NCI-H774 (cell line): ENCODE data around the gene GLG1.
"Not testable (repeated sequence)": the region's sequence is repeated elsewhere in the genome, so short reads cannot be mapped to it uniquely, and the experiment has no call there.

ENCODE experiments used
- DNase-seq: peaks from one replicate; lab custom pipeline; 2025; lab: John Stamatoyannopoulos, UW

The GLG1 gene

DNA sequence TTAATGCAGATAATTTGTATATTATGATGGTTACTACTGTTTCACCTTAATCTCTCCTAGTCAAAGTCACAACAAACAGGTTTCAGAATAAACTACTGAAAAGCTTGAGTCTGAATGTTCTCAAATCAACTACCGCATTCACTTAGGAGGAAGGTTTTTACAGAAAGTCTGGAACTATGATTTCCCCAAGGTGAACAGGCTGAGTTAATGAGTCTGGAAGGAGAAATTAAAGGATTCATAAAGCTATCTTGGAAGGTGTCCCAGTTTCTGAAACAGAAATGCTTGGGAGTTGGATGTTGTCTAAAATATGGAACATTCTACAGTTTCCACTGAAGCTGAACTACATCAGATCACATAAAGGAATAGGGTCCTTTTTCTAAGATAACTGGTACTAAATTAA, 69.2 kb downstream of the GLG1 start:
- DNase-seq: not testable (repeated sequence)

DNA sequence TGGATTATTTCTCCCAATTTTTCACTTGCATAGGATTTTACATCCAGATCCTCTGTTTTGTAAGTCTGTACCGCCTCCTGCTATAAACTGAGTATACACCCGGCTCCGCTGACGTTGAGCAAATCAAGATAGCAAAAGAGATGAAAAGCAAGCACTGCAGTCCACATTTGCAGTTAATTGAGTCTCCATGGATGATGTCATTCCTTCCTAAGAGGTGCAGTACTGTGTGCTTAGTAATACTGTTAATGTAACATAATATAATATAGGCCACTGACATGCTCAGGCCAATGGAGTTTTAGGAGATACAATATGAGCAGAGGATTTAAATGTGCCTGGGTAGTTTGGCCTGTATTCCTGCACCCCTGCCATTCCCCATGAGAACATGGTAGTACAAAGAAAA, 72.3 kb downstream of the GLG1 start:
- DNase-seq: not testable (repeated sequence)

DNA sequence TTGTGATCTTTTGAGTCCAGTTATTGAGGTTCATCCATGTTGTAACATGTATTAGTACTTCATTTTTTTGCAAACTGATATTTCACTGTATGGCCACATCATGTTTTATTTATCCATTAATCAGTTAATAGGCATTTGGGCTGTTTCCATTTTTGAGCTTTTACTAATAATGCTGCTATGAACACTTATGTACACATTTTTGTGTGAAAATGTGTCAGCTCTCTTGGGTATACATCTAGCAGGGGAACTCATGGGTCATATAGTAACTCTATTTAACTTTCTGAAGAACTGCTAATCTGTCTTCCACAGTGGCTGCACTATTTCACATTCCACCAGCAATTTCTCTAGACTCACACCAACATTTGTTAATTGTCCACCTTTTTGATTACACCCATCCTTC, 82.0 kb downstream of the GLG1 start:
- DNase-seq: no peak

DNA sequence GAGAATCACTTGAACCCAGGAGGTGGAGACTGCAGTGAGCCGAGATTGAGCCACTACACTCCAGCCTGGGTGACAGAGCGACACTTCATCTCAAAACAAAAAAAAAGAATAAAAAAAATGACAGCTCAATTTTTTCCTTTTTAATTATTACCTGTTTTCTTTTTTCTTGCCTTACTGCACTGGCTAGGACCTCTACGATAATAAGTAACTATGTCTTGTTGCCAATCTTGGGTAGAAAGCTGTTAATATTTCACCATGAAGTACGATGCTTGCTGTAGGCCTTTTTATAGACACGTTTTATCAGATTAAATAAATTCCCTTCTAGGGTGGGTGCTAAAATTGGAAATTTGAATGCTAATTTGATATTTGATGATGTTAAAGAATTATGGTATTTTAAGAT, 82.8 kb downstream of the GLG1 start:
- no peak for DNase-seq

DNA sequence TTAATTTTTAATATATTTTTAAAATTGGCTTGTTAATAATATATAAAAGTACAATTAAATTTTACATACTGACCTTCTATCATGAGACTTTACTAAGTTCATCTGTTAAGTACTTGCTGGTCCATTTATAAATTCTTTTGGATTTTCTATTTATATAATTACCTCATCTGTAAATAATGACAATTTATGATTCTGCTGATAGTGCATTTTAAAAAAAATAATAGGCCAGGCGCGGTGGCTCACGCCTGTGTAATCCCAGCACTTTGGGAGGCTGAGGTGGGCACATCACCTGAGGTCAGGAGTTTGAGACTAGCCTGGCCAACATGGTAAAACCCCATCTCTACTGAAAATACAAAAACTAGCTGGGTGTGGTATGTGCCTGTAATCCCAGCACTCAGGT, 83.2 kb downstream of the GLG1 start:
- DNase-seq: not testable (repeated sequence)

DNA sequence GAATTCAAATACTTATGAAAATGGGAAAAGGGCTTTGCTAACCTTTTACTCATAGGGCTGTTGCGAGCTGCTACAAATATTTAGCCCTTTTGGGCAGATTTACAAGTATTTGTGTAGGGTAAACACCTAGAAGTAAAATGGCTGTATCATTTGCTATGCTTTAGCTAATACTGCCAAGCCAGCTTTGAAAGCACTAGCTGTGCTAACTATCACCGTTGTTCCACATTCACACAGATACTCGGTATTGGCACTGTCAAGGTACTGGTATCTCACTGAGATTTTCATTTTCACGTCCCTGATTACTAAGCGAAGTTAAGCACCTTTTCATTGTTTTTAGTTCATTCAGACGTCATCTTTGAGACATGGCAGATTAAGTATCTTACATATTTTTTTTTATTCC, 84.8 kb downstream of the GLG1 start:
- DNase-seq: no peak

DNA sequence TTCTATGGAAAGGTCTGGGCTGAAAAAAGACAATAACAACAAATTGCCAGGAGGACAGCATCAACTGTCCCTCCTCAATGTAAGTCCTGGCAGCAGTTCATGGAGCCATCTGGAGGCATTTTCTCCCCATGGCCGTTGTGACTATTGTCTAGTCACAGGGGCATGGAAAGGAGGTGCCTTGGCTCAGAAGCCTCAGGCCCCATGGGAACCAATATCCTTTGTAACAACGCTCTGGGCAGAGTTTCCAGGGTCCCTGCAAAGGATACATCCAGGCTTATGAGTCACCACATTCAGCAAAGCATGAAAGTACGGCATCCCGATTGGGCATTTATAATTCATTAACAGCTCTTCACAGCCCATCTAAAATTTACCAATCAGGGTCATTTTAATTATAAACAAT, 85.2 kb downstream of the GLG1 start:
- no peak for DNase-seq

DNA sequence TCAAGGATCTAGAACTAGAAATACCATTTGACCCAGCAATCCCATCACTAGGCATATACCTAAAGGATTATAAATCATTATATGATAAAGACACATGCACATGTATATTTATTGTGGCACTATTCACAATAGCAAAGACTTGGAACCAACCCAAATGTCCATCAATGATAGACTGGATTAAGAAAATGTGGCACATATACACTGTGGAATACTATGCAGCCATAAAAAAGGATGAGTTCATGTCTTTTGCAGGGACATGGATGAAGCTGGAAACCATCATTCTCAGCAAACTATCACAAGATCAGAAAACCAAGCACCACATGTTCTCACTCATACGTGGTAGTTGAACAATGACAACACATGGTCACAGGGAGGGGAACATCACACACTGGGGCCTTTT, 88.0 kb downstream of the GLG1 start:
- not testable (repeated sequence) for DNase-seq

DNA sequence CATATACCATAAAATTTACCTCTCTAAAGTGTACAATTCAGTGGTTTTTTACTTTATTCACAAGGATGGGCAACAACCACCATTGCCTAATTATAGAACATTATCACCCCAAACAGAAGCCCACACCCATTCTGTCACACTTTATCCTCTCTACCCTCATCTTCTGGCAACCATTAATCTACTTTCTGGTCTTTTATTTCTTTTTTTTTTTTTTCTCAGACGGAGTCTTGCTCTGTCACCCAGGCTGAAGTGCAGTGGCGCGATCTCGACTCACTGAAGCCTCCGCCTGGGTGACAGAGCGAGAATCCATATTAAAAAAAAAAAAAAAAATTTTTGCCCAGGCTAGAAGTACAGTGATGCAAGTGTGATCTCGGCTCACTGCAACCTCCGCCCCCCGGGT, 95.0 kb downstream of the GLG1 start:
- DNase-seq: no peak

DNA sequence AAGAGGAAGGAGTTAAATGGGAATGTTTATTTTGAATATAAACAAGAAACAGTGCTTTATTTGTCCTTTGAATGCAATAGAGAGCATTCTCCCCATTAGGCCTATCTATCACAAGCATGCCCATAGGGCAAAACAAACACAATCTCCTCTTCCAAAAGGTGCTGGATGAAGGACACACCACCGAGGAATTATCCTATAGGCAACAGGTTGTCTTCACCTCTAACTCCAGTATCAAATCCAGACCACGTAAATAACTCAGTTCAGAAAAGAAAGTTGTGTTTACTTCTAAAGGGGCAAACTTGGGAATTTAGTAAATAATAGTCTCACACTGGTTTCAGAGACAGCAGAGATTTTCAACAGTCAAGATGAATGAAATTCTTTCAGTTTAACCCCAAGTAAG, 101.9 kb downstream of the GLG1 start:
- no peak for DNase-seq

DNA sequence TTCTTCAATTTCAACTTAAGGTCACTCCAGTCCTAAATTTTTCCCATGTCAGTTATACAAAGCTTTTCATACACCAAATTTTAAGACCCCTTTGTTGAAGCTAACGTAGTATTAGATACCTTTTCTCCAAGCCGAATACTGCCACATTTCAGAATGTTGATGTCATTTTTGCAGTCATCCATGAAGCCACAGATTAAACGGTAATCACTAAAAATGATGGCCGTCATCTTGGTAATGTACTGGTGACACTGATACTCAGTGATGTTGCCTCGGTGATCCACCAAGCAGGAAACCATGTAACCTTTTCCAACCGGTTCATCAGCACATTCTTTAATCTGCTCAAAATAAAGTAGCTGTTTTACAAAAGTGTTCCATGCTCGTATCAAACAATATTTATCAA, 103.5 kb downstream of the GLG1 start:
- no peak for DNase-seq

DNA sequence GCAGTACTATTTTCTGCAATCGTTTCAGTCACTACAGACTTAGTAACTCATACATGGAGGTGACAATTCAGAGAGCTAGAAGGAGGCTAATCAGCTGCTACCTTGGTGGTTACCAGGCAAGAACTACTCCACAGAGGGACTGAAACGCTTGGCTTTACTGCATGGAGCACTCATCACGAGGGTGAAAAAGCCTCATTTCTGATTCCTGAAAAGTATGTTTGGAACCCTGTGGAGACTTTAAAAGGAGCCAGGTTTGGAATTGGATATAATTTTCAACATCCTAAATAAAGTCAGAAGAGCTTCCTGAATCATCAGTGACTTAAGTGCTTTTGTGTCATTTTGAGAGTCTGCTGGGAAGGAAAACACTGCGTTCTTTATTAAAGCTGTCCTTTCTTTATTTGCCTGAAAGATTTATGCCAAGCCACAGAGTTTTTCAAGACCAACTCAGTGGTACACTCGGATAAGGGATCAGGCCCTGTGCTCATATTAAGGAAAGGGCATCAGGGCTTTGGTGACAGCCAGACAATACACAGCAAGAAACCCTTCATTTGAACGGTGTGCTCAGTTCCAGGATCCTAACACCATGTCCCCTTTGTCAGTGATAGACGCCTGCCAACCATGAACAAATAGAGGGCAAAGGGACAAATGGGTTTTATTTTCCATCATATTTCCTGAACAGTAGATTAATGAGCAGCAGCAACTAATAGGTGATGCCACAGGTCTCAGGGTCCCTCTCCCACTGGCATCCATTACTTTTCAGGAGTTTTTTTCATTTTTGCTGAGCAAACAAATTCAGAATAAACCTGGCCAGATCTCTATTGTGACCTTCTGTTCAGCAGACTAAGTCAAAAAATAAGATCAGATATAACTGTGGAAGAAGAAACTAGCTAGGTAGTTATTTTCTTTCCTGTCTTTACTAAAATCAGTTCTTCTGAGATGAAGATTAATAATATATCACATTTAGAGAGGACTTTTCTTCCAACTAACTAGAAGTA, 105.1 kb downstream of the GLG1 start:
- no peak for DNase-seq

DNA sequence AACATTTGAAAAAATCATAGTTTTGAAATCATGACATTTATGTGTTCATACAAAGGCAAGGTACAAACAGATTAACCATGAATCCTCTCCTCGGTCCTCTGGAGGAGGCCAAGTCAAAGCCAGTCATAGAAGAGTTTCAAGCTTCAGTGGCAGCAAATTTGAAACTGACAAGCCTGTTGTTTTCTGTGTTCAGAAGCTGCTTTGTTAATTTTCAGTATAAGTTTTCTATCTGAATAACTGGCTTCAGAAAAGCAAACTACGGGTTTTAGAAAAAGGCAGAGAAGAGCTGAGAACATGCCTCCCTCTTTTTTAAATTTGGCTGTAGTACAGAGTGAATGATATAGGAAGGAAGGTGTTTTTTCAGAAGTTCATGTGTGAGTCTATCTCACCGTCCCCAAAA, 106.0 kb downstream of the GLG1 start:
- no peak for DNase-seq

DNA sequence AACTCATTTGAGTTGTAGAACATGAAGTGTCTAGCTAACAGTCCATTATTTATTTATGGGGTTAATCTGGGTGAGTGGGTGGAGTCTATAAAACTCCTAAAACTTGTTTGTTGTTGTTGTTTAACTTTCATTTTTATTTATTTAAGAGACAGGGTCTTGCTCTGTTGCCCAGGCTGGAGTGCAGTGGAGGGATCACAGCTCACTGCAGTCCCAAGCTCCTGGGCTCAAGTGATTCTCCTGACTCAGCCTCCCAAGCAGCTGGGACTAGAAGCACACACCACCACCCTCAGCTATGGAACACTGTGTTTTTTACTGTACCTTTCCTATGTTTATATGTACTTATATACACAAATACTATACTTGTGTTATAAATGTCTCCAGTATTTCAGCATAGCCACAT, 107.8 kb downstream of the GLG1 start:
- DNase-seq: no peak

DNA sequence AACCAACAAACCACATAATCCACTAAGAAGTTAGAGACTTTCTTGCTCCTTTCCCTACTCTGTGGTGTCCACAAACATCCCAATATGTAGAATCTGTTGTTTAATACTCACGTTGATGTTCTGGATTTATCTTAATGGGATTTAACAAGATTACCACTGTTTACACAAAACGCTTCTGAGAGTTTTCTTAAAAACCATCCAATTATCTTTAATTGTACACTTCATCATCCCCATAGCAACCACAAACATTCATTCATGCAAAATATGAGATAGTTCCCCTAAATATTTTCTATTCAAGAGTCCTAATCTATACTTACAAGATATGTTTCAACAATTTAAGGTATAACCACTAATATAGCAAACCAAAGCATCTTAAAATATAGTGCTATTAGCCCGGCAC, 109.2 kb downstream of the GLG1 start:
- DNase-seq: no peak

DNA sequence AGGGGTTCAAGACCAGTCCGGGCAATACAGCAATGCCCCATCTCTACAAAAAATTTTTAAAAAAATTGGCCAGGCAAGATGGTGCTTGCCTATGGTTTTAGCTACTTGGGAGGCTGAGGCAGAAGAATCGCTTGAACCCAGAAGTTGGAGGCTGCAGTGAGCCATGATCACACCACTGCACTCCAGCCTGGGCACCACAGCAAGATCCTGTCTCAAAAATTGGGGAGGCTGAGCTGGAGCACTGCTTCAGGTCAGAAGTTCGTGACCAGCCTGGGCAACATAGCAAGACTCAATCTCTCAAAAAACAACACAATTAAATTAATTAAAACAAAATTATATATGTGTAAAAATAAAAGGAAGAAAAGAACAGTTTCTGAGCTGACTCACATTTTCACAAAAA, 110.9 kb downstream of the GLG1 start:
- no peak for DNase-seq

DNA sequence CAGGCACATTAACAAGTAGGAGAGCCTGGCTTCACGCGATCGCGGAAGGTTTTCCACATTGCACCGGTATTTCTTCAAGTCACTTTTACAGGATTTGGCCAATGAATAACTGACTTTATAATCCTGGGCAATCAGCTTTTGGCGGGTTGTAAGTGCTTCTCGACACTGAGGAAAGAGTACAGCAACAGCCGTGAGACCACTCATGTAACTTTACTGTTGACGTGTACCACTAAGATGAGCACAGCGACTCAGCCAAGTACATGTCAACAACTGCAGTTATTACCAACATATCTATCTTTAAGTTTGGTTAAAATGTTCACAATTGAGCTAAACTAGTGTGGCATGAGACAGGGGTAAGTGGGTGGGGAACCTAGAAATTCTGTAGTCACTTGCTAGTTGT, 113.9 kb downstream of the GLG1 start:
- DNase-seq: no peak

DNA sequence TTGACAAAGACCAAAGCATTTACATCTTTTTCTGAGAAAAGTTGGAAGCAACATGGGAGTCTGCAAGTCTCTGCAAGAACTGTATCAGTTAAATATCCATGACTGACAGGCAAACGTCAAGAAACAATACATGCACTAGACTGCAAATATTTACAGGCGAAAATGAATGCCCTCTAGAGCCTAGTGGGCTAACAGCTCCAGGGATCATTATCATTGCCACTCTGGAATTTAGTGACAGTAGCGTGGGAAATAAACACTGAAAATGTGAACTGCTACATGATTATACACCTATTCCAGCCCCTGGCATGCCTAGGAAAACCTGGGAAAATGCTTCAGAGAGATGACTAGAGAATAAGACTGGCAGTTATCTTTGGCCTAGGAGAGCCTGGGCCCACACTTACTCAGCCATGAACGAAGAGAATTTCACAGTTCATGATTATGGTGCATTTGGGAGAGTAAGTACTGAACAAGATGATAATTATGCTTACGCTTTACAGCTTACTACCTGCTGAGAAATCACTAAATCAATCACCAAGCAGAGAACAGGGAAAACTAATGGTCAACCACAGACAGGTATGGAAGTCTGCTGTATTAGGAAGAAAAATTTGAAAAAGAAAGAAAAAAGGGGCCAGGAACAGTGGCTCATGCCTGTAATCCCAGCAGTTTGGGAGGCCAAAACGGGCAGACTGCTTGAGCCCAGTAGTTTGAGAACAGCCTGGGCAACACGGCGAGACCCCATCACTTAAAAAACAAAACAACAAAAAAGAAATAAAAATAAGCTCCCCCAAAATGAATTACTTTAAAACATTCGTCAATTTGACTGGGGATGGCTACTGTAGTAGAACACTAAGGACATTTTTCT, 119.0 kb downstream of the GLG1 start:
- no peak for DNase-seq

DNA sequence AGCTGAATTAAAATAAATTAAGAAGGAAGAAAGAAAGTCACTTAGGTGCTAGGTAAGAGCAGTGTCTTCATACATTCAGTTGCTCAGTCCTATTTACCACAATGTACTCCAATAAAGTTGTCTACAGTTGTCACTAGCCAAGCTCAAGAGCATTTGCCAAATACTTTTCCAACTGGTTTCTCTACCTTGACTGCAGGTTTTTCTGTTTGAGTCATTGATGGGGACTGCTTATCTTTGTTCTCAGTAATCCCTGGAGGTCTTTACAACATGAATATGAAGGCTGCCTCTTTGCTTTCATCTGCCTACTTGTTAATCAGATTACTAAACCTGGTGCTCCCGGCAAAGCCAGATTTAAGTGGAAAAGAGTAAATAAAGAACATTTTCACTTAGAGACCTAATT, 121.0 kb downstream of the GLG1 start:
- DNase-seq: no peak

DNA sequence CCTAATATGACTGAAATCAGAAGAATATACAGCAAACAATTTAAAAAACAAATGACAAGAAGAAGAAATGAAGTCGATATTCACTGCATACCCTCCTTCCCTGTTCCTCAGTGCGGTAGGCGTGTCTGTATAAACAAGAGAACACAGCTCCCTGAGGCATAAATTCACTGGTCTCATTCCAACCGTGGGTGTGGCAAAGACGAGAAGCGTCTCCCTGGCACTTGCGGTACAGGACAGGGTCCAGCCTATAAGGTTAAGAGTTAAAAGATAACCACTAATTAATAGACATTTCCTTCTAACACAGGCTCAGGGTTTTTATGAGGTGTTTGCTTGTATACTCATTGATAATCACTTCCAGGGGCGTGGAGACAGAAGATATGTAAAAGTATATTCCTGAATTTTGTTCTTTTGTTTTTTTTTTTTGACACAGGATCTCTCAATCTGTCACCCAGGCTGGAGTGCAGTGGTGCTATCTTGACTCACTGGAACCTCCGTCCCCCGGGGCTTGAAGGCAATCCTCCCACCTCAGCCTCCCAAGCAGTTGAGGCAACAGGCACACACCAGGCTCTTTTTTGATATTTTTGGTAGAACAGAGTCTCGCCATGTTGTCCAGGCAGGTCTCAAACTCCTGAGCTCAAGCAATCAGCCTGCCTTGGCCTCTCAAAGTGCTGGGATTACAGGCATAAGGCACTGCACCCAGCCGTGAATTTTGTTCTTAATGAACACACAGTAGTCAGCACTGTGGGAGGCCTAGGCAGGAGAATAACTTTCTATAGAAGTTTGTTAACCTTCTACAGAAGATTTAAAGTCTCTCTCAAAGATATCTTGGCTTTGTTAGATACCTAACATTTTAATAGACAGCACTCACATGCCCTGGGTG, 126.5 kb downstream of the GLG1 start:
- no peak for DNase-seq

DNA sequence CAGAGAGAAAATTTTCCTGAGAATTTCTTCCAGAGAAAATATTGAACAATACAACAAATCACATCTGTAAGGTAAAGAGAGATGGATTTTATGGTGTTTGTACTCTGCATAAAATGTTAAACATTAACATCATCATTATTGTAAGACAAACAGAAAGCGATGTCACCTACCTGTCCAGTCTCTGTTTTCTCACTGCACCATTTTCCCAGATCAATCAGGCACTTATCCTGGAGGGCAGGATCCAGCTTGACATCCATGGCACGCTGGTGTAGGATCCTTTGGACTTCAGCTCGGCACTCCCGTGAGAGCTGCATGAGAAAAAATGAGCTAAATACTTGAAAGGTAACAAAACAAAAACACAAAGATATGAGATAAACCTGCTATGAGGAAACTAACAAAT, 129.7 kb downstream of the GLG1 start:
- DNase-seq: no peak

DNA sequence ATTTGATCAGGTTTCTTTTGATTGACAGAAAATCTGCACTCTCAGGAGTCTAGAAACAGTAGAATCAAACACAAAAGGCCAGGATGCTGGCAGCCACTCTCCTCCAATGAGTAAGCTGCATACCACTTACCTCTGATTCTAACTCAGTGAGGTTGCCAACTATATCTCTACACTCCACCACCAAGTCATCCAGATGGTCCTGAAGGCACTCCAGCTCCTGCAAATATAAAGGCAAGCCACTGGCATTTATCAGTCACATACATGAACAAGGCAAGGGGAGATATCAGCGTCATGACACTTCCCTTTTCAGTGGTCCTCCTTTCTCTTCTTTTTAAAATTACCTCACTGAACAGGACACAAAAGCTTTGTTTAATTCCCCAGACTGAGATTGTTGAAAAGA, 132.5 kb downstream of the GLG1 start:
- no peak for DNase-seq
